HEK293T (cell line): ENCODE results near the gene IL32.

Experiments
- ARNT ChIP-seq: fragments of 450-650 bp; IDR thresholded peaks from 2 replicates; pipeline ENCODE4 v1.6.1; 2017; ENCODE audit warnings: mild to moderate bottlenecking
- BHLHE40 ChIP-seq: fragments of 450-650 bp; IDR thresholded peaks from 2 replicates; pipeline ENCODE4 v1.6.1; 2016; ENCODE audit warnings: mild to moderate bottlenecking, moderate library complexity, borderline replicate concordance
- ELF4 ChIP-seq: fragments of 450-650 bp; IDR thresholded peaks from 2 replicates; pipeline ENCODE4 v1.6.1; 2017; ENCODE audit warnings: antibody characterized with exemption
- FOXA1 ChIP-seq: fragments of 450-650 bp; IDR thresholded peaks from 2 replicates; pipeline ENCODE4 v1.6.1; 2016; ENCODE audit warnings: mild to moderate bottlenecking
- FOXK2 ChIP-seq: fragments of 450-650 bp; IDR thresholded peaks from 2 replicates; pipeline ENCODE4 v1.6.1; 2016; ENCODE audit warnings: mild to moderate bottlenecking
- FOXM1 ChIP-seq: fragments of 450-650 bp; IDR thresholded peaks from 2 replicates; pipeline ENCODE4 v1.6.1; 2017; ENCODE audit warnings: mild to moderate bottlenecking, borderline replicate concordance
- HDGF ChIP-seq: fragments of 450-650 bp; IDR thresholded peaks from 2 replicates; pipeline ENCODE4 v1.6.1; 2017; ENCODE audit warnings: antibody characterized with exemption, borderline replicate concordance
- L3MBTL2 ChIP-seq: fragments of 450-650 bp; conservative IDR thresholded peaks from 2 replicates; pipeline ENCODE4 v1.6.1; 2016; ENCODE audit warnings: mild to moderate bottlenecking
- LEF1 ChIP-seq: fragments of 450-650 bp; IDR thresholded peaks from 2 replicates; pipeline ENCODE4 v1.6.1; 2017; ENCODE audit warnings: mild to moderate bottlenecking, borderline replicate concordance
- PKNOX1 ChIP-seq: fragments of 450-650 bp; IDR thresholded peaks from 2 replicates; pipeline ENCODE4 v1.6.1; 2016
- SP1 ChIP-seq: fragments of 450-650 bp; IDR thresholded peaks from 2 replicates; pipeline ENCODE4 v1.6.1; 2017
- SUZ12 ChIP-seq: fragments of 450-650 bp; IDR thresholded peaks from 2 replicates; pipeline ENCODE4 v1.6.1; 2016; ENCODE audit warnings: mild to moderate bottlenecking
- TARDBP ChIP-seq: fragments of 450-650 bp; IDR thresholded peaks from 2 replicates; pipeline ENCODE4 v1.6.1; 2016

DNA sequence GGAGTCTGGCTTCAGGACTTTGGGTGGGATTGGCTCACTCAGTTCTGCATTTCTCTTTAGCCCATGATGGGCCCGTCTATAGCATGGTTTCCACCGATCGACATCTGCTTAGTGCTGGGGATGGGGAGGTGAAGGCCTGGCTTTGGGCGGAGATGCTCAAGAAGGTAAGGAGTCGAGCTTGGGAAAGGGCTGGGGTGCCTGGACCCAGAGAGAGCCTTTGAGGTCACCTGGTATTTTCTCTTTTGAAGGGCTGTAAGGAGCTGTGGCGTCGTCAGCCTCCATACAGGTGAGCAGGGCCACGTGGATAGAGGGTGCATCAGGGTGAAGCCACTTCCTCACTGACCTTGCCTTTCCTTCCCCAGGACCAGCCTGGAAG is 39.4 kb upstream of the IL32 start:
- TF ChIP-seq LEF1 = no peak
- no peak for TF ChIP-seq SP1
- no peak for TF ChIP-seq FOXM1
- no peak for TF ChIP-seq FOXA1
- TF ChIP-seq PKNOX1 = no peak
- TF ChIP-seq TARDBP = no peak
- TF ChIP-seq L3MBTL2 = no peak
- no peak for TF ChIP-seq FOXK2
- TF ChIP-seq HDGF = no peak
- no peak for TF ChIP-seq ELF4
- TF ChIP-seq BHLHE40 = no peak
- TF ChIP-seq ARNT = no peak
- no peak for TF ChIP-seq SUZ12
